B cell (primary cell): ENCODE data around the gene BRD3. TPM values are rescaled to one million over a fixed set of nuclear protein-coding genes. Genes with fewer than 3 reads are reported as not detected.

Experiments
- ATAC-seq: fragments of 200-7000 bp; cut with Tn5 transposase; one replicate; pipeline ENCODE4 v1.10.0; 2021; ENCODE audit warnings: low read depth, mild to moderate bottlenecking, moderate number of reproducible peaks, moderate library complexity
- CTCF ChIA-PET: fragments of 350-600 bp; sonication (Branson Sonifier 250); formaldehyde crosslinking; loops from one replicate; lab custom pipeline; 2021; ENCODE audit warnings: antibody characterized with exemption, inconsistent platforms; lab: Charles Lee
- POLR2A ChIA-PET: fragments of 350-600 bp; sonication (Branson Sonifier 250); formaldehyde crosslinking; loops from one replicate; lab custom pipeline; 2021; ENCODE audit warnings: antibody characterized with exemption; lab: Charles Lee
- DNase-seq: peaks from one replicate; pipeline ENCODE4 v3.0.0; 2013
- H2AFZ ChIP-seq: 2 replicates; pipeline ENCODE4 v1.6.1; 2012; ENCODE audit warnings: mild to moderate bottlenecking, low read depth, low read length; ENCODE audit not compliant: insufficient read depth, poor library complexity, severe bottlenecking
- H3K27ac ChIP-seq, 2 donors: 1 replicate in 1 of 2; 2 replicates in 1 of 2; pipeline ENCODE4 v1.5.1; 2012 to 2013; ENCODE audit warnings: low read length in 2 of 2, mild to moderate bottlenecking in 2 of 2, moderate library complexity in 1 of 2
- H3K27me3 ChIP-seq, 4 experiments: fragments of 200-600 bp in 1 of 4; sonication (generic) in 1 of 4; replicated peaks in 1 of 4; 1 replicate in 2 of 4; 2 replicates in 2 of 4; pipeline versions ENCODE4 v1.6.1 to v1.7.0; 2013 to 2016; ENCODE audit warnings: low read length in 3 of 4, mild to moderate bottlenecking in 2 of 4, mixed read lengths in 1 of 4, moderate library complexity in 1 of 4; ENCODE audit not compliant: insufficient read depth in 4 of 4, control insufficient read depth in 3 of 4; ENCODE audit errors: control extremely low read depth in 1 of 4
- H3K36me3 ChIP-seq, 2 experiments: replicated peaks in 1 of 2; 1 replicate in 1 of 2; 2 replicates in 1 of 2; pipeline versions ENCODE4 v1.6.1 to v1.7.1; 2013; ENCODE audit warnings: low read length in 1 of 2; ENCODE audit not compliant: insufficient read depth in 2 of 2, control insufficient read depth in 1 of 2; ENCODE audit errors: control extremely low read depth in 1 of 2, extremely low read depth in 1 of 2
- H3K4me1 ChIP-seq, 2 donors: fragments of 200-600 bp in 1 of 2; sonication (generic) in 1 of 2; 1 replicate in 1 of 2; 2 replicates in 1 of 2; pipeline versions ENCODE4 v1.5.1 to v1.6.1; 2013 to 2017; ENCODE audit warnings: low read length in 2 of 2; ENCODE audit not compliant: control insufficient read depth in 2 of 2, insufficient read depth in 2 of 2
- H3K4me2 ChIP-seq: replicated peaks from 2 replicates; pipeline ENCODE3; 2012; ENCODE audit warnings: mild to moderate bottlenecking, low read depth, low read length; ENCODE audit not compliant: poor library complexity, severe bottlenecking
- H3K4me3 ChIP-seq, 5 experiments: fragments of 200-600 bp in 1 of 5; sonication (generic) in 1 of 5; 1 replicate in 3 of 5; 2 replicates in 2 of 5; pipeline versions ENCODE4 v1.5.1 to v1.7.0; 2011 to 2016; ENCODE audit warnings: low read length in 4 of 5, mild to moderate bottlenecking in 4 of 5, low read depth in 2 of 5, control low read depth in 1 of 5, moderate library complexity in 1 of 5; ENCODE audit not compliant: insufficient read depth in 1 of 5; ENCODE audit errors: control extremely low read depth in 1 of 5, extremely low read depth in 1 of 5
- H3K79me2 ChIP-seq: fragments of 200-600 bp; sonication (generic); one replicate; pipeline ENCODE4 v1.6.0; 2016; ENCODE audit warnings: low read length; ENCODE audit not compliant: control insufficient read depth, insufficient read depth
- H3K9ac ChIP-seq: fragments of 200-600 bp; sonication (generic); 2 replicates; pipeline ENCODE4 v1.6.1; 2017; ENCODE audit warnings: mild to moderate bottlenecking, low read length, moderate library complexity
- H3K9me3 ChIP-seq, 3 donors: one replicate each; pipeline versions ENCODE4 v1.6.1 to v1.7.1; 2013; ENCODE audit warnings: low read length in 2 of 3; ENCODE audit not compliant: control insufficient read depth in 2 of 3, insufficient read depth in 1 of 3; ENCODE audit errors: control extremely low read depth in 1 of 3
- H4K20me1 ChIP-seq: 2 replicates; pipeline ENCODE4 v1.6.0; 2012; ENCODE audit warnings: mild to moderate bottlenecking, low read length; ENCODE audit not compliant: insufficient read depth, control insufficient read depth, poor library complexity, severe bottlenecking
- H3K27ac Mint-ChIP-seq: one replicate; pipeline ENCODE4 v1.8.0; 2021; ENCODE audit warnings: mixed read lengths
- H3K27me3 Mint-ChIP-seq: one replicate; pipeline ENCODE4 v1.8.0; 2021; ENCODE audit warnings: mixed read lengths
- H3K4me1 Mint-ChIP-seq: one replicate; pipeline ENCODE4 v1.8.0; 2021; ENCODE audit warnings: mixed read lengths
- H3K4me3 Mint-ChIP-seq: one replicate; pipeline ENCODE4 v1.8.0; 2021; ENCODE audit warnings: mixed read lengths
- H3K9me3 Mint-ChIP-seq: one replicate; pipeline ENCODE4 v1.8.0; 2022; ENCODE audit warnings: mixed read lengths; ENCODE audit not compliant: insufficient read depth
- CTCF ChIP-seq: fragments of 200-600 bp; IDR thresholded peaks from one replicate; pipeline ENCODE4 v1.8.0; 2022; ENCODE audit warnings: antibody characterized with exemption, mild to moderate bottlenecking
- EZH2 ChIP-seq: IDR thresholded peaks from 2 replicates; pipeline ENCODE4 v1.6.1; 2012; ENCODE audit warnings: borderline replicate concordance, low read depth, mild to moderate bottlenecking, moderate library complexity, low read length; ENCODE audit not compliant: insufficient read depth, poor library complexity, severe bottlenecking
- WGBS: methylation state at CpG from one replicate; pipeline ENCODE4 v1.1.5; 2013; ENCODE audit warnings: missing lambda C conversion rate; ENCODE audit not compliant: insufficient coverage; 5-methylcytosine and 5-hydroxymethylcytosine counted together
- intact Hi-C: fragments of 100-400 bp; cut with micrococcal nuclease; formaldehyde crosslinking; loops from one replicate; pipeline ENCODE4 v1.10.0; 2022
- polyA plus RNA-seq: library from polyadenylated mRNA; depleted of rRNA; stranded (reverse); fragments of >200 nt; gene quantifications from 2 replicates; pipeline ENCODE4 v1.2.3, GENCODE V29; 2012
- total RNA-seq, 2 donors: library from RNA; stranded (reverse); fragments of 120-200 nt in 1 of 2; gene quantifications; 1 replicate in 1 of 2; 2 replicates in 1 of 2; pipeline versions ENCODE4 v1.2.3 to v1.2.4, GENCODE V29; 2013 to 2022

The BRD3 gene
- total and polyA plus RNA-seq, 2 donors (not counting 1 experiment from before 2014, with no cell fraction given): 8.9 to 38.0 TPM

- H3K4me1 ChIP-seq: peaks cover 13 to 16% of the 10 kb centered on the region in 2 donors
- Mint-ChIP-seq H3K4me3 (peak overlapping the region; percentile 41), H3K4me1 (peaks cover 8% of the 10 kb centered on the region), H3K9me3 (peaks cover 2% of the 10 kb centered on the region), H3K27ac (peak overlapping the region; percentile 3), H3K27me3 (peaks cover 26% of the 10 kb centered on the region)
- WGBS: 92% methylated on average over 12 of the region's 12 CpGs
- TF ChIP-seq EZH2: no peak
- TF ChIP-seq CTCF: no peak
- no peak overlapping the region for H3K27ac ChIP-seq
- peaks cover 10% of the 10 kb centered on the region for H4K20me1 ChIP-seq
- no peak for ATAC-seq
- CTCF ChIA-PET: no interaction called here
- peaks cover 9% of the 10 kb centered on the region for H3K79me2 ChIP-seq
- no peaks in the 10 kb centered on the region for H3K36me3 ChIP-seq
- H3K4me2 ChIP-seq: no peak overlapping the region
- POLR2A ChIA-PET: no interaction called here
- peaks cover 0 to 9% (median 0%) of the 10 kb centered on the region in 3 donors for H3K9me3 ChIP-seq
- H3K4me3 ChIP-seq: no peak overlapping the region
- no peak overlapping the region for H3K9ac ChIP-seq
- intact Hi-C loops: no loop called here
- H3K27me3 ChIP-seq: peaks cover 0 to 23% (median 10%) of the 10 kb centered on the region in 4 experiments
- no peak overlapping the region for H2AFZ ChIP-seq
- no peak for DNase-seq
These were observed 3.3 kb upstream of the BRD3 start for GRCh38 chr9:134071149-134071548.
